GM19397 (cell line): ENCODE data around the gene OR8H2.
"Not testable (repeated sequence)": the region's sequence is repeated elsewhere in the genome, so short reads cannot be mapped to it uniquely, and the experiment has no call there.

Experiments used
- ATAC-seq: cut with Tn5 transposase; IDR thresholded peaks from one replicate; pipeline ENCODE4 v1.9.1; 2021; ENCODE audit warnings: mild to moderate bottlenecking, moderate library complexity; ENCODE audit not compliant: unreplicated experiment

OR8H2 gene

GRCh38 chr11:56103210-56103737 lies at the start of gene OR8H2:
Gene OR8H2, plus strand, starts transcription at chr11:56103687. Its CDS starts 1,356 bp downstream, at chr11:56105043.
- no peak for ATAC-seq

GRCh38 chr11:56056366-56056765 lies 47.1 kb upstream of the OR8H2 start:
- not testable (repeated sequence) for ATAC-seq

GRCh38 chr11:56057661-56058237 lies 45.7 kb upstream of the OR8H2 start:
- not testable (repeated sequence) for ATAC-seq

- not testable (repeated sequence) for ATAC-seq
Observed at GRCh38 chr11:56058260-56058780, 45.2 kb upstream of the OR8H2 start.

- ATAC-seq, result no peak
Observed at GRCh38 chr11:56066980-56067379, 36.5 kb upstream of the OR8H2 start.

- ATAC-seq, result no peak
Observed at GRCh38 chr11:56089697-56090096, 13.8 kb upstream of the OR8H2 start.

- ATAC-seq, result no peak
Observed at GRCh38 chr11:56093008-56093407, 10.5 kb upstream of the OR8H2 start, which contains the start of gene OR8I2. Gene OR8I2, plus strand, starts transcription at chr11:56093308. Its CDS starts 0 bp downstream, at chr11:56093308.

GRCh38 chr11:56122073-56122472 lies 18.6 kb downstream of the OR8H2 start, which contains the start of gene OR8H3:
Gene OR8H3, plus strand, starts transcription at chr11:56122373. Its CDS starts 0 bp downstream, at chr11:56122373.
- no peak for ATAC-seq

GRCh38 chr11:56140151-56140661 lies 36.7 kb downstream of the OR8H2 start, which contains the start of gene OR8J3:
Gene OR8J3, minus strand, starts transcription at chr11:56140201. Its CDS starts 2,483 bp downstream, at chr11:56137718.
- no peak for ATAC-seq

- not testable (repeated sequence) for ATAC-seq
Observed at GRCh38 chr11:56143681-56144080, 40.2 kb downstream of the OR8H2 start.

- no peak for ATAC-seq
Observed at GRCh38 chr11:56151376-56151775, 47.9 kb downstream of the OR8H2 start.

GRCh38 chr11:56152333-56152732 lies 48.8 kb downstream of the OR8H2 start:
- ATAC-seq, result no peak
